ENCODE measurements around the gene RGS11. TPM values are rescaled to one million over a fixed set of nuclear protein-coding genes. Genes with fewer than 3 reads are reported as not detected.
A peak's percentile ranks its signal among the peaks of the same experiment; 100 is the strongest.
"Not testable (repeated sequence)": the region's sequence is repeated elsewhere in the genome, so short reads cannot be mapped to it uniquely, and the experiment has no call there.

RGS11 gene
- total RNA-seq, 1 donor from 2014 or later = 2.4 TPM

- no peak overlapping the region for H3K27ac Mint-ChIP-seq
- H3K9me3 Mint-ChIP-seq (ENCODE audit: low read depth) = no peaks in the 10 kb centered on the region
- no peaks in the 10 kb centered on the region for H3K27me3 Mint-ChIP-seq
- DNase-seq (ENCODE audit: low spot score, unreplicated experiment) = no peak
- TF ChIP-seq, protein P1, sequence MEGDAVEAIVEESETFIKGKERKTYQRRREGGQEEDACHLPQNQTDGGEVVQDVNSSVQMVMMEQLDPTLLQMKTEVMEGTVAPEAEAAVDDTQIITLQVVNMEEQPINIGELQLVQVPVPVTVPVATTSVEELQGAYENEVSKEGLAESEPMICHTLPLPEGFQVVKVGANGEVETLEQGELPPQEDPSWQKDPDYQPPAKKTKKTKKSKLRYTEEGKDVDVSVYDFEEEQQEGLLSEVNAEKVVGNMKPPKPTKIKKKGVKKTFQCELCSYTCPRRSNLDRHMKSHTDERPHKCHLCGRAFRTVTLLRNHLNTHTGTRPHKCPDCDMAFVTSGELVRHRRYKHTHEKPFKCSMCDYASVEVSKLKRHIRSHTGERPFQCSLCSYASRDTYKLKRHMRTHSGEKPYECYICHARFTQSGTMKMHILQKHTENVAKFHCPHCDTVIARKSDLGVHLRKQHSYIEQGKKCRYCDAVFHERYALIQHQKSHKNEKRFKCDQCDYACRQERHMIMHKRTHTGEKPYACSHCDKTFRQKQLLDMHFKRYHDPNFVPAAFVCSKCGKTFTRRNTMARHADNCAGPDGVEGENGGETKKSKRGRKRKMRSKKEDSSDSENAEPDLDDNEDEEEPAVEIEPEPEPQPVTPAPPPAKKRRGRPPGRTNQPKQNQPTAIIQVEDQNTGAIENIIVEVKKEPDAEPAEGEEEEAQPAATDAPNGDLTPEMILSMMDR (IDR thresholded peaks at IDR 0.05; ENCODE audit: unreplicated experiment) = no peak
- H3K4me1 Mint-ChIP-seq (ENCODE audit: low read depth) = peaks cover 2% of the 10 kb centered on the region
- H3K36me3 Mint-ChIP-seq (ENCODE audit: insufficient read depth) = peaks cover 31% of the 10 kb centered on the region
- H3K4me3 Mint-ChIP-seq (ENCODE audit: low read depth) = no peak overlapping the region
Measured at GRCh38 chr16:259226-259625, 16.5 kb downstream of the RGS11 start.

DNA sequence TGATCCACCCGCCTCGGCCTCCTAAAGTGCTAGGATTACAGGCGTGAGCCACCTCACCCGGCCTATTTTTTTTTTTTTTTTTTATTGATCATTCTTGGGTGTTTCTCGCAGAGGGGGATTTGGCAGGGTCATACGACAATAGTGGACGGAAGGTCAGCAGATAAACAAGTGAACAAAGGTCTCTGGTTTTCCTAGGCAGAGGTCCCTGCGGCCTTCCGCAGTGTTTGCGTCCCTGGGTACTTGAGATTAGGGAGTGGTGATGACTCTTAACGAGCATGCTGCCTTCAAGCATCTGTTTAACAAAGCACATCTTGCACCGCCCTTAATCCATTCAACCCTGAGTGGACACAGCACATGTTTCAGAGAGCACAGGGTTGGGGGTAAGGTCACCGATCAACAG lies 17.7 kb downstream of the RGS11 start:
- H3K27ac Mint-ChIP-seq = peak overlapping the region; percentile 89
- not testable (repeated sequence) for DNase-seq (ENCODE audit: low spot score, unreplicated experiment); H3K4me1 Mint-ChIP-seq (ENCODE audit: low read depth); H3K4me3 Mint-ChIP-seq (ENCODE audit: low read depth); H3K27me3 Mint-ChIP-seq; H3K9me3 Mint-ChIP-seq (ENCODE audit: low read depth)
- H3K36me3 Mint-ChIP-seq (ENCODE audit: insufficient read depth) = peaks cover 35% of the 10 kb centered on the region

DNA sequence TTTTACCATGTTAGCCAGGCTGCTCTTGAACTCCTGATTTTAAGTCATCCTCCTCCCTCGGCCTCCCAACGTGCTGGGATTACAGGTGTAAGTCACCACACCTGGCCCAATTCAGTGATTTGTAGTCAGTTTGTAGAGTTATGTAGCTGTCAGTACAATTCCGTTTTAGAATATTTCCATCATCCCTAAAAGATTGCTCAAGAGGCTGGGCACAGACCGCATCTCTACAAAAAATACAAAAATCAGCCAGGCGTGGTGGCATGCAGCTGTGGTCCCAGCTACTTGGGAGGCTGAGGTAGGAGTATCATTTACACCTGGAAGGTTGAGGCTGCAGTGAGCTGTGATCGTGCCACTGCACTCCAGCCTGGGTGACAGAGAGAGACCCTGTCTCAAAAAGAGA lies 20.6 kb downstream of the RGS11 start:
- H3K36me3 Mint-ChIP-seq (ENCODE audit: insufficient read depth) = peaks cover 31% of the 10 kb centered on the region
- no peaks in the 10 kb centered on the region for H3K9me3 Mint-ChIP-seq (ENCODE audit: low read depth)
- H3K4me1 Mint-ChIP-seq (ENCODE audit: low read depth) = peaks cover 17% of the 10 kb centered on the region
- no peak overlapping the region for H3K4me3 Mint-ChIP-seq (ENCODE audit: low read depth)
- TF ChIP-seq, protein P1 (IDR thresholded peaks at IDR 0.05; ENCODE audit: unreplicated experiment) = no peak
- no peak for DNase-seq (ENCODE audit: low spot score, unreplicated experiment)
- H3K27ac Mint-ChIP-seq = no peak overlapping the region
- no peaks in the 10 kb centered on the region for H3K27me3 Mint-ChIP-seq

GRCh38 chr16:254461-254860 lies 21.3 kb downstream of the RGS11 start:
- Mint-ChIP-seq H3K36me3 (ENCODE audit: insufficient read depth) (peaks cover 32% of the 10 kb centered on the region), H3K27me3 (no peaks in the 10 kb centered on the region), H3K27ac (no peak overlapping the region), H3K9me3 (ENCODE audit: low read depth) (no peaks in the 10 kb centered on the region), H3K4me3 (ENCODE audit: low read depth) (no peak overlapping the region), H3K4me1 (ENCODE audit: low read depth) (peaks cover 20% of the 10 kb centered on the region)
- TF ChIP-seq, protein P1 (IDR thresholded peaks at IDR 0.05; ENCODE audit: unreplicated experiment) = no peak
- no peak for DNase-seq (ENCODE audit: low spot score, unreplicated experiment)

- Mint-ChIP-seq H3K36me3 (ENCODE audit: insufficient read depth) (peaks cover 27% of the 10 kb centered on the region), H3K9me3 (ENCODE audit: low read depth) (no peaks in the 10 kb centered on the region), H3K27ac (no peak overlapping the region), H3K27me3 (no peaks in the 10 kb centered on the region), H3K4me3 (ENCODE audit: low read depth) (no peak overlapping the region), H3K4me1 (ENCODE audit: low read depth) (peaks cover 20% of the 10 kb centered on the region)
- no peak for DNase-seq (ENCODE audit: low spot score, unreplicated experiment)
- TF ChIP-seq, protein P1 (IDR thresholded peaks at IDR 0.05; ENCODE audit: unreplicated experiment) = no peak
Measured at GRCh38 chr16:253833-254232, 21.9 kb downstream of the RGS11 start.

Measured in progenitor cell of endocrine pancreas (in vitro differentiated cells).